Endodermal cell (in vitro differentiated cells): Measurements from ENCODE around the gene SRSF1. TPM values are rescaled to one million over a fixed set of nuclear protein-coding genes. Genes with fewer than 3 reads are reported as not detected.

Source experiments
- DNase-seq: peaks from one replicate; pipeline ENCODE4 v3.0.0-alpha.2; 2017
- H3K27ac ChIP-seq: 2 replicates; pipeline ENCODE4 v1.5.1; 2013; ENCODE audit warnings: mild to moderate bottlenecking, low read depth, low read length, moderate library complexity
- H3K27me3 ChIP-seq: 2 replicates; pipeline ENCODE4 v1.6.1; 2013; ENCODE audit warnings: mild to moderate bottlenecking, low read length, moderate library complexity; ENCODE audit not compliant: insufficient read depth, control insufficient read depth, poor library complexity, severe bottlenecking
- H3K36me3 ChIP-seq: 2 replicates; pipeline ENCODE4 v1.7.0; 2013; ENCODE audit warnings: mild to moderate bottlenecking, low read length, moderate library complexity; ENCODE audit not compliant: control insufficient read depth, insufficient read depth
- H3K4me1 ChIP-seq: one replicate; pipeline ENCODE4 v1.7.0; 2013; ENCODE audit warnings: low read length; ENCODE audit not compliant: control insufficient read depth, insufficient read depth
- H3K4me3 ChIP-seq: 2 replicates; pipeline ENCODE4 v1.5.1; 2013; ENCODE audit warnings: mild to moderate bottlenecking, low read length, moderate library complexity
- H3K9ac ChIP-seq: 2 replicates; pipeline ENCODE4 v1.6.1; 2013; ENCODE audit warnings: mild to moderate bottlenecking, low read length, moderate library complexity; ENCODE audit not compliant: poor library complexity, severe bottlenecking; ENCODE audit errors: extremely low read depth
- H3K9me3 ChIP-seq: 2 replicates; pipeline ENCODE4 v1.6.1; 2013; ENCODE audit warnings: mild to moderate bottlenecking, low read length, moderate library complexity; ENCODE audit not compliant: control insufficient read depth
- H3K27ac Mint-ChIP-seq: 2 replicates; pipeline ENCODE4 v1.8.0; 2020; ENCODE audit warnings: mixed read lengths
- H3K27me3 Mint-ChIP-seq: 2 replicates; pipeline ENCODE4 v1.8.0; 2021; ENCODE audit warnings: mild to moderate bottlenecking, mixed read lengths; ENCODE audit not compliant: insufficient read depth
- H3K36me3 Mint-ChIP-seq: 2 replicates; pipeline ENCODE4 v1.8.0; 2020; ENCODE audit warnings: low read depth, mixed read lengths
- H3K4me1 Mint-ChIP-seq: 2 replicates; pipeline ENCODE4 v1.8.0; 2020; ENCODE audit warnings: mixed read lengths
- H3K4me3 Mint-ChIP-seq: 2 replicates; pipeline ENCODE4 v1.8.0; 2020; ENCODE audit warnings: mild to moderate bottlenecking, moderate library complexity, mixed read lengths
- H3K9me3 Mint-ChIP-seq: 2 replicates; pipeline ENCODE4 v1.8.0; 2020; ENCODE audit warnings: mild to moderate bottlenecking, mixed read lengths
- WGBS, 2 experiments: methylation state at CpG; one replicate each; pipeline versions ENCODE4 v1.1.5 to v1.1.7; 2013; ENCODE audit warnings: missing lambda C conversion rate in 2 of 2, mixed read lengths in 1 of 2; ENCODE audit not compliant: insufficient coverage in 1 of 2, insufficient read length in 1 of 2; 5-methylcytosine and 5-hydroxymethylcytosine counted together
- total RNA-seq, 2 donors: library from RNA; stranded (reverse); fragmentation: NEBNext Ultra II Directional in 1 of 2; extraction: Animal tissue kit (Norgen Biotek cat#: 25700) in 1 of 2; gene quantifications; 2 replicates in 1 of 2; 3 replicates in 1 of 2; pipeline ENCODE4 v1.2.1, GENCODE V29; 2021
- TF ChIP-seq, protein P1 (sequence below): fragments of 200-600 bp; sonication (generic); conservative IDR thresholded peaks from 2 replicates; pipeline ENCODE4 v1.5.0; 2021; ENCODE audit warnings: antibody characterized with exemption, mild to moderate bottlenecking

Gene SRSF1
- total RNA-seq, 2 donors from 2014 or later, result 339 to 361 TPM

- no peaks in the 10 kb centered on the region for H3K9me3 Mint-ChIP-seq
- WGBS, 2 experiments, result 72 to 74% methylated on average over 4 of the region's 4 CpGs
- H3K36me3 Mint-ChIP-seq, result peaks cover 25% of the 10 kb centered on the region
- H3K4me3 Mint-ChIP-seq, result no peak overlapping the region
- peak overlapping the region; percentile 47 for H3K27ac Mint-ChIP-seq
- H3K4me1 Mint-ChIP-seq, result peaks cover 46% of the 10 kb centered on the region
- H3K4me3 ChIP-seq, result no peak overlapping the region
- peaks cover 14% of the 10 kb centered on the region for H3K4me1 ChIP-seq
- peak; percentile 91 for DNase-seq
- no peaks in the 10 kb centered on the region for H3K9me3 ChIP-seq
- no peak overlapping the region for H3K9ac ChIP-seq
- no peaks in the 10 kb centered on the region for H3K27me3 ChIP-seq
- H3K27me3 Mint-ChIP-seq, result no peaks in the 10 kb centered on the region
- H3K27ac ChIP-seq, result peak overlapping the region; percentile 47
- H3K36me3 ChIP-seq, result peaks cover 40% of the 10 kb centered on the region
- TF ChIP-seq, protein P1, sequence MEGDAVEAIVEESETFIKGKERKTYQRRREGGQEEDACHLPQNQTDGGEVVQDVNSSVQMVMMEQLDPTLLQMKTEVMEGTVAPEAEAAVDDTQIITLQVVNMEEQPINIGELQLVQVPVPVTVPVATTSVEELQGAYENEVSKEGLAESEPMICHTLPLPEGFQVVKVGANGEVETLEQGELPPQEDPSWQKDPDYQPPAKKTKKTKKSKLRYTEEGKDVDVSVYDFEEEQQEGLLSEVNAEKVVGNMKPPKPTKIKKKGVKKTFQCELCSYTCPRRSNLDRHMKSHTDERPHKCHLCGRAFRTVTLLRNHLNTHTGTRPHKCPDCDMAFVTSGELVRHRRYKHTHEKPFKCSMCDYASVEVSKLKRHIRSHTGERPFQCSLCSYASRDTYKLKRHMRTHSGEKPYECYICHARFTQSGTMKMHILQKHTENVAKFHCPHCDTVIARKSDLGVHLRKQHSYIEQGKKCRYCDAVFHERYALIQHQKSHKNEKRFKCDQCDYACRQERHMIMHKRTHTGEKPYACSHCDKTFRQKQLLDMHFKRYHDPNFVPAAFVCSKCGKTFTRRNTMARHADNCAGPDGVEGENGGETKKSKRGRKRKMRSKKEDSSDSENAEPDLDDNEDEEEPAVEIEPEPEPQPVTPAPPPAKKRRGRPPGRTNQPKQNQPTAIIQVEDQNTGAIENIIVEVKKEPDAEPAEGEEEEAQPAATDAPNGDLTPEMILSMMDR, result peak; percentile 80
Measured at GRCh38 chr17:57995076-57995956, 11.7 kb downstream of the SRSF1 start.

DNA sequence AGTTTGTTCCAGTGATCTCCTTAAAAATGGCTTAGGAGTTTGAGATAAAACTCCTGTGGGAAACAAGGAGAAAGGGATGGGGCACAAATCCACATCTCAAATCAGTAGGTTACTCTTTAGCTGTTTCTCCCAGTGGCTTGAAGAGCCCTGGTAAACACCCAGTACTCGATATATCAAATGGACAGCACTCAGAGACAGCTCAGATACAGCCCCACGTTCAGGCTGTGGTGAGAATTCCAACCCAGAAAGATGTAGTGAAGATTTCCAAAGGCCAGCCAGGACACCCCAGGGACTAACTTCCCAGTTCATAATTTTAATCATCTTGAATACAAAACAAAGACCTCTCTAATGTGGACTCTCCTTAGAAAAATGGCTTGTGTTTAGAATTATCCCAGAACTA lies 12.6 kb downstream of the SRSF1 start:
- H3K27me3 ChIP-seq, result no peaks in the 10 kb centered on the region
- Mint-ChIP-seq H3K36me3 (peaks cover 23% of the 10 kb centered on the region), H3K27ac (no peak overlapping the region), H3K4me3 (no peak overlapping the region), H3K4me1 (peaks cover 52% of the 10 kb centered on the region), H3K27me3 (no peaks in the 10 kb centered on the region), H3K9me3 (no peaks in the 10 kb centered on the region)
- H3K36me3 ChIP-seq, result peaks cover 31% of the 10 kb centered on the region
- no peak overlapping the region for H3K9ac ChIP-seq
- no peak overlapping the region for H3K4me3 ChIP-seq
- peaks cover 14% of the 10 kb centered on the region for H3K4me1 ChIP-seq
- 69 to 74% methylated on average over 2 of the region's 2 CpGs for WGBS, 2 experiments
- TF ChIP-seq, protein P1, result no peak
- DNase-seq, result no peak
- H3K9me3 ChIP-seq, result no peaks in the 10 kb centered on the region
- peak overlapping the region; percentile 71 for H3K27ac ChIP-seq

GRCh38 chr17:57993471-57994365 lies 13.3 kb downstream of the SRSF1 start:
- peaks cover 15% of the 10 kb centered on the region for H3K4me1 ChIP-seq
- no peaks in the 10 kb centered on the region for H3K9me3 Mint-ChIP-seq
- no peak for DNase-seq
- H3K4me1 Mint-ChIP-seq, result peaks cover 54% of the 10 kb centered on the region
- no peaks in the 10 kb centered on the region for H3K27me3 ChIP-seq
- no peak overlapping the region for H3K9ac ChIP-seq
- H3K36me3 Mint-ChIP-seq, result peaks cover 18% of the 10 kb centered on the region
- H3K4me3 ChIP-seq, result no peak overlapping the region
- no peaks in the 10 kb centered on the region for H3K9me3 ChIP-seq
- peaks cover 24% of the 10 kb centered on the region for H3K36me3 ChIP-seq
- H3K27me3 Mint-ChIP-seq, result no peaks in the 10 kb centered on the region
- H3K27ac Mint-ChIP-seq, result no peak overlapping the region
- no peak overlapping the region for H3K4me3 Mint-ChIP-seq
- WGBS, 2 experiments, result 60 to 80% methylated on average over 1 to 3 of the region's 3 CpGs
- TF ChIP-seq, protein P1, result no peak
- H3K27ac ChIP-seq, result peak overlapping the region; percentile 71
